SH-SY5Y (cell line): ENCODE measurements around the gene ARHGAP45.

Experiments used
- GATA2 ChIP-seq: IDR thresholded peaks from 2 replicates; pipeline ENCODE4 v1.6.1; 2011; ENCODE audit warnings: mild to moderate bottlenecking, low read depth, low read length
- GATA3 ChIP-seq: IDR thresholded peaks from 2 replicates; pipeline ENCODE4 v1.6.1; 2011; ENCODE audit warnings: low read depth, mild to moderate bottlenecking, low read length, moderate library complexity

- TF ChIP-seq GATA2 = no peak
- TF ChIP-seq GATA3 = no peak
Observed at GRCh38 chr19:1050989-1051788, 15.8 kb upstream of the ARHGAP45 start.
